H7 (cell line): Measurements from ENCODE around the gene AATK. TPM values are rescaled to one million over a fixed set of nuclear protein-coding genes. Genes with fewer than 3 reads are reported as not detected.

Source experiments
- DNase-seq: peaks from one replicate; pipeline ENCODE4 v3.0.0; 2012
- H3K27me3 ChIP-seq: 2 replicates; pipeline ENCODE4 v1.6.0; 2011; ENCODE audit warnings: mild to moderate bottlenecking, low read length; ENCODE audit not compliant: control insufficient read depth, insufficient read depth
- H3K36me3 ChIP-seq: replicated peaks from 2 replicates; pipeline ENCODE4 v1.5.1; 2011; ENCODE audit warnings: low read length; ENCODE audit not compliant: control insufficient read depth, insufficient read depth
- H3K4me3 ChIP-seq: 2 replicates; pipeline ENCODE4 v1.5.1; 2011; ENCODE audit warnings: low read depth, mild to moderate bottlenecking, control low read depth, low read length, moderate library complexity; ENCODE audit not compliant: insufficient read depth
- total RNA-seq: library from RNA; depleted of rRNA; stranded (reverse); fragments of >200 nt; shearing (Covaris generic); gene quantifications from 2 replicates; pipeline ENCODE4 v1.2.3, GENCODE V29; 2014; rRNA removed

The AATK gene
- total RNA-seq, 1 experiment from 2014 or later = 1.5 TPM

- H3K4me3 ChIP-seq = no peak overlapping the region
- H3K36me3 ChIP-seq = no peaks in the 10 kb centered on the region
- DNase-seq = no peak
- no peaks in the 10 kb centered on the region for H3K27me3 ChIP-seq
These were observed 89.8 kb downstream of the AATK start for GRCh38 chr17:81076141-81076679.

GRCh38 chr17:81075307-81075706 lies 90.7 kb downstream of the AATK start:
- Histone ChIP-seq H3K4me3 (no peak overlapping the region), H3K36me3 (no peaks in the 10 kb centered on the region), H3K27me3 (no peaks in the 10 kb centered on the region)
- DNase-seq = no peak

GRCh38 chr17:81074875-81075274 lies 91.1 kb downstream of the AATK start:
- no peak for DNase-seq
- no peaks in the 10 kb centered on the region for H3K27me3 ChIP-seq
- H3K4me3 ChIP-seq = no peak overlapping the region
- no peaks in the 10 kb centered on the region for H3K36me3 ChIP-seq

GRCh38 chr17:81073967-81074839 lies 91.8 kb downstream of the AATK start:
- no peak overlapping the region for H3K4me3 ChIP-seq
- H3K36me3 ChIP-seq = no peaks in the 10 kb centered on the region
- no peak for DNase-seq
- H3K27me3 ChIP-seq = no peaks in the 10 kb centered on the region

GRCh38 chr17:81071761-81072741 lies 94.0 kb downstream of the AATK start:
- H3K36me3 ChIP-seq = no peaks in the 10 kb centered on the region
- DNase-seq = no peak
- no peaks in the 10 kb centered on the region for H3K27me3 ChIP-seq
- no peak overlapping the region for H3K4me3 ChIP-seq

GRCh38 chr17:81070541-81071246 lies 95.3 kb downstream of the AATK start:
- DNase-seq = no peak
- Histone ChIP-seq H3K4me3 (no peak overlapping the region), H3K36me3 (no peaks in the 10 kb centered on the region), H3K27me3 (no peaks in the 10 kb centered on the region)

- DNase-seq = no peak
- Histone ChIP-seq H3K36me3 (no peaks in the 10 kb centered on the region), H3K27me3 (no peaks in the 10 kb centered on the region), H3K4me3 (no peak overlapping the region)
These were observed 96.8 kb downstream of the AATK start for GRCh38 chr17:81069135-81069645.

GRCh38 chr17:81068411-81069134 lies 97.4 kb downstream of the AATK start:
- DNase-seq = no peak
- Histone ChIP-seq H3K27me3 (no peaks in the 10 kb centered on the region), H3K36me3 (no peaks in the 10 kb centered on the region), H3K4me3 (no peak overlapping the region)

GRCh38 chr17:81067391-81067811 lies 98.6 kb downstream of the AATK start:
- Histone ChIP-seq H3K27me3 (no peaks in the 10 kb centered on the region), H3K4me3 (no peak overlapping the region), H3K36me3 (no peaks in the 10 kb centered on the region)
- no peak for DNase-seq

Other genes starting within 250 kb of the AATK start
- 13.0 and 15.0 TPM in 2 replicates for gene CHMP6, start 174.4 kb downstream of the AATK start, total RNA-seq
- 14.9 and 19.5 TPM in 2 replicates for gene BAIAP2, start 131.1 kb downstream of the AATK start, total RNA-seq
- gene PVALEF, start 714 bp downstream of the AATK start, total RNA-seq = not detected in 2 replicates
- gene CEP131, start 56.7 kb upstream of the AATK start, total RNA-seq = 20.2 and 24.7 TPM in 2 replicates
- gene TEPSIN, start 72.8 kb upstream of the AATK start, total RNA-seq = 18.1 and 19.8 TPM in 2 replicates
- gene NDUFAF8, start 73.1 kb upstream of the AATK start, total RNA-seq = 32.6 and 38.8 TPM in 2 replicates
- 39.1 and 44.2 TPM in 2 replicates for gene SLC38A10, start 129.1 kb upstream of the AATK start, total RNA-seq
- gene BAHCC1, start 229.2 kb upstream of the AATK start, total RNA-seq = 8.7 and 19.7 TPM in 2 replicates